ENCODE data around the gene HAGHL. TPM values are rescaled to one million over a fixed set of nuclear protein-coding genes. Genes with fewer than 3 reads are reported as not detected.
A peak's percentile ranks its signal among the peaks of the same experiment; 100 is the strongest.

The HAGHL gene
- total and polyA plus RNA-seq, 4 donors = 0.25 to 1.1 (median 0.49) TPM

DNA sequence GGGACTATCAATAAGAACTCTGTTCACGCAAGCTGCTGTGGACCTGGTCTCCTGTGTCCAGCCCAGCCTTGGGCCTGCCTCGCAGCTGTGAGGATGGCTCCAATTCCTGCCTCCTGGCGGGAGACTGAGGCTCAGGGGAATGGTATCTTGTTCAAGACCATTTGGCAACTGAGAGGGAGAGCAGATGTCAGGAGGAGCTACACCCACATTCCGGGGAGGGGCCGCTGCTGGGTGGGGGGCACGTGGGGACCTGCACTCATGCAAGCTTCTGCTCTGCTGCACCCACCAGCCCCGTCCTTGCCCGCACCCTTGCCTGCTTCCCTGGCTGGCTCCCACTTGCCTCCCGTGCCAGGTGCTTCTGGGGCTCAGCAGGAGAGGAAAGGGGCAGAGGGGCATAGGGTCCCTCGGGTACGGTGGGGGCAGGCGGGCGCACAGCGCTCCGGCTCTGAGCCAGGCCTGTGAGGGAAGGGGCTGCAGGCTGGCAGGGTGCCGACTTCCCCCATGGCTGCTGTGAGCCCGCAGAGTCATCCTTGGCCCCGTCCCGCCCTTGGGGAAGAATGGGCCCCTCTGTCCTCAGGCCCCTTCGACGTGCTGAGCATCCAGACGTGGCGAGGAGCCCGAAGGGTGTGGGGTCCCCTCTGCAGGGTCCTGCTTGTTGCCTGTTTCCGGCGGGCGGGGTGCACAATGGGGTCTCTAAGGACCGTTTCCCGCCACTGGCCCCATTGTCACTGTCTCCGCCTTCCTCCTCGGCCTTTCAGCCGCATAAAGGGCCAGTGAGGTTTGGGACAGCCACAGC is 9.3 kb upstream of the HAGHL start:
- Histone ChIP-seq H3K36me3 (ENCODE audit: control insufficient read depth in 4 of 4, insufficient read depth in 3 of 4, low read depth in 1 of 4, low read length in 3 of 4) (peaks cover 0 to 2% (median 0%) of the 10 kb centered on the region in 4 donors), H3K4me1 (ENCODE audit: control insufficient read depth in 4 of 4, insufficient read depth in 4 of 4, low read length in 3 of 4) (peaks cover 25 to 46% (median 37%) of the 10 kb centered on the region in 4 donors), H3K27ac (ENCODE audit: low read depth in 1 of 2, low read length in 2 of 2) (no peak overlapping the region), H3K4me3 (ENCODE audit: low read depth in 1 of 3, low read length in 3 of 3) (no peak overlapping the region), H3K9me3 (ENCODE audit: control insufficient read depth in 4 of 4, low read length in 3 of 4) (no peaks in the 10 kb centered on the region), H3K27me3 (ENCODE audit: control insufficient read depth in 4 of 4, insufficient read depth in 4 of 4, low read length in 3 of 4) (no peaks in the 10 kb centered on the region), H3K9ac (ENCODE audit: low read depth in 1 of 2, low read length in 2 of 2) (no peak overlapping the region)
- no peak for TF ChIP-seq HNF4A (conservative IDR thresholded peaks at IDR 0.05)
- WGBS = 83% methylated on average over 32 of the region's 32 CpGs
- no peak for DNase-seq (ENCODE audit: low spot score)

DNA sequence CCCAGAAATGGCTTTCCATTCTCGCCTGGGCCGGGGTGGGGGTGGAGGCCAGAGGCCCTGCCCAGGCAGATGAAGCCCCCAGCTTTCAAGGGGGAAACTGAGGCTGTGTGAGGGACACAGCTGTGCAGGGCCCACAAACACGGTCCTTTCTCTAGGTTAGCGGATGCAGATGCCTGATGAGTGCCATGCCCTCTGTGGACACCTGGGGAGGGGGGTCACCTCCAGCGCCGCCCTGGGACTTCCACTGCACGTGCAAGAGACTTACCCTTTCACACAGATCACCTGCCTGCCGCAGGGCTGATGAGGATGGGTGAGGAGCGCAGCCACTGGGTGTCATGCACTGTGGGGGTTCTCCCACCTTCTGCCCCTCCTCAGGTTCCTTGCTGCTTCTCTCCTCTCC is 8.5 kb upstream of the HAGHL start:
- Histone ChIP-seq H3K27ac (ENCODE audit: low read depth in 1 of 2, low read length in 2 of 2) (no peak overlapping the region), H3K9ac (ENCODE audit: low read depth in 1 of 2, low read length in 2 of 2) (no peak overlapping the region), H3K36me3 (ENCODE audit: control insufficient read depth in 4 of 4, insufficient read depth in 3 of 4, low read depth in 1 of 4, low read length in 3 of 4) (peaks cover 0 to 2% (median 0%) of the 10 kb centered on the region in 4 donors), H3K27me3 (ENCODE audit: control insufficient read depth in 4 of 4, insufficient read depth in 4 of 4, low read length in 3 of 4) (no peaks in the 10 kb centered on the region), H3K4me1 (ENCODE audit: control insufficient read depth in 4 of 4, insufficient read depth in 4 of 4, low read length in 3 of 4) (peaks cover 25 to 46% (median 37%) of the 10 kb centered on the region in 4 donors), H3K4me3 (ENCODE audit: low read depth in 1 of 3, low read length in 3 of 3) (no peak overlapping the region), H3K9me3 (ENCODE audit: control insufficient read depth in 4 of 4, low read length in 3 of 4) (no peaks in the 10 kb centered on the region)
- WGBS = 88% methylated on average over 9 of the region's 9 CpGs
- no peak for DNase-seq (ENCODE audit: low spot score)
- no peak for TF ChIP-seq YY1 (IDR thresholded peaks at IDR 0.05)

- H3K9me3 ChIP-seq (ENCODE audit: control insufficient read depth in 4 of 4, low read length in 3 of 4) = no peaks in the 10 kb centered on the region
- no peaks in the 10 kb centered on the region for H3K27me3 ChIP-seq (ENCODE audit: control insufficient read depth in 4 of 4, insufficient read depth in 4 of 4, low read length in 3 of 4)
- H3K36me3 ChIP-seq (ENCODE audit: control insufficient read depth in 4 of 4, insufficient read depth in 3 of 4, low read depth in 1 of 4, low read length in 3 of 4) = peaks cover 0 to 2% (median 0%) of the 10 kb centered on the region in 4 donors
- H3K4me1 ChIP-seq (ENCODE audit: control insufficient read depth in 4 of 4, insufficient read depth in 4 of 4, low read length in 3 of 4) = peaks cover 25 to 46% (median 37%) of the 10 kb centered on the region in 4 donors
- no peak for DNase-seq (ENCODE audit: low spot score)
- no peak overlapping the region for H3K27ac ChIP-seq (ENCODE audit: low read depth in 1 of 2, low read length in 2 of 2)
- H3K4me3 ChIP-seq (ENCODE audit: low read depth in 1 of 3, low read length in 3 of 3) = no peak overlapping the region
- TF ChIP-seq CTCF (IDR thresholded peaks at IDR 0.05; ENCODE audit: low read depth, low read length, missing input control) (no peak), ATF3 (IDR thresholded peaks at IDR 0.05) (no peak), EGR1 (IDR thresholded peaks at IDR 0.05; ENCODE audit: low read depth in 2 of 2) (no peak), SP1 (IDR thresholded peaks at IDR 0.05) (no peak), GABPA (IDR thresholded peaks at IDR 0.05 in 1 of 2, conservative IDR thresholded peaks at IDR 0.05 in 1 of 2) (no peak)
- 83% methylated on average over 6 of the region's 6 CpGs for WGBS
- no peak overlapping the region for H3K9ac ChIP-seq (ENCODE audit: low read depth in 1 of 2, low read length in 2 of 2)
Measured at GRCh38 chr16:718922-719321, 8.0 kb upstream of the HAGHL start.

DNA sequence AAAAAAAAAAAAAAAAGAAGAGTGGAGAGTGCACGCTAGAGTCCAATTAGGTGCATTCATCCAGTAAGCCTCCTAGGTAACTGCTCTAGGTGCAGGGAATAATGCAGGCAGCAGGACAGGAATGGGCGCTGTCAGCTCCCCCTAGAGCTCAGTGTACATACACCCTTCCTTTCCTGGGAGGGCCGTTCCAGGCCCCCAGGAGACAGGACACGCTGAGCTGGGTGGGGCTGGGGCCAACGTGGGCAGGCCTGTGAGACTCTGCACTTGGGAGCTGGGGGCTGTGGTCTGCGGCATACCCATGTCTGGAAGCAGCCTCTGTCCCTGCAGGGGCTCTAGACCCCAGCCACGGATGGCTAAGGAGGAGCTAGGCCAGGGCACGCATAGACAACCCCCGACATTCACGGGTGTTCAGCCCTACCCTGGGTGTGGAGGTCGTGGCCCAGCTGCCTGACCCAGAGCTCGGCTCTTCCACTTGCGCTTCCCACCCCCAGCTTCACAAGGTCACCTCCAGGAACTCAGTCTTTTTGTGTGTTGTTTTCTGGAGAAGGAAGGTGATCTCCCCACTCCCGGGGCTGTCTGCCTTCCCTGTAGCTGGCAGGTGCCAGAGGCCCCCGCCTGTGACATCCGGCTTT is 7.0 kb upstream of the HAGHL start:
- Histone ChIP-seq H3K27me3 (ENCODE audit: control insufficient read depth in 4 of 4, insufficient read depth in 4 of 4, low read length in 3 of 4) (no peaks in the 10 kb centered on the region), H3K4me3 (ENCODE audit: low read depth in 1 of 3, low read length in 3 of 3) (peak overlapping the region; percentile 73 to 86 (median 82)), H3K27ac (ENCODE audit: low read depth in 1 of 2, low read length in 2 of 2) (peak overlapping the region in 1 of 2 donors; percentile 84), H3K4me1 (ENCODE audit: control insufficient read depth in 4 of 4, insufficient read depth in 4 of 4, low read length in 3 of 4) (peaks cover 25 to 39% (median 35%) of the 10 kb centered on the region in 4 donors), H3K9me3 (ENCODE audit: control insufficient read depth in 4 of 4, low read length in 3 of 4) (no peaks in the 10 kb centered on the region), H3K9ac (ENCODE audit: low read depth in 1 of 2, low read length in 2 of 2) (peak overlapping the region in 1 of 2 donors; percentile 87), H3K36me3 (ENCODE audit: control insufficient read depth in 4 of 4, insufficient read depth in 3 of 4, low read depth in 1 of 4, low read length in 3 of 4) (peaks cover 0 to 2% (median 0%) of the 10 kb centered on the region in 4 donors)
- WGBS = 19% methylated on average over 16 of the region's 16 CpGs
- DNase-seq (ENCODE audit: low spot score) = no peak
- no peak for TF ChIP-seq YY1 (IDR thresholded peaks at IDR 0.05)
- TF ChIP-seq JUND (IDR thresholded peaks at IDR 0.05) = no peak
- TF ChIP-seq FOXA2 (IDR thresholded peaks at IDR 0.05) = no peak
- no peak for TF ChIP-seq HNF4A (conservative IDR thresholded peaks at IDR 0.05)
- no peak for TF ChIP-seq CTCF (IDR thresholded peaks at IDR 0.05; ENCODE audit: low read depth, low read length, missing input control)
- TF ChIP-seq ATF3 (IDR thresholded peaks at IDR 0.05) = no peak
- TF ChIP-seq TAF1 (conservative IDR thresholded peaks at IDR 0.05) = no peak
- TF ChIP-seq GABPA (IDR thresholded peaks at IDR 0.05 in 1 of 2, conservative IDR thresholded peaks at IDR 0.05 in 1 of 2) = no peak
- TF ChIP-seq NR2F2 (IDR thresholded peaks at IDR 0.05) = no peak
- no peak for TF ChIP-seq RXRA (IDR thresholded peaks at IDR 0.05)

Data from liver (tissue), 9 donors.